ENCODE results near the gene AKAP3. TPM values are rescaled to one million over a fixed set of nuclear protein-coding genes. Genes with fewer than 3 reads are reported as not detected.

Gene AKAP3
- total and polyA plus RNA-seq, 2 experiments from 2014 or later: 1.3 to 3.2 TPM

DNA sequence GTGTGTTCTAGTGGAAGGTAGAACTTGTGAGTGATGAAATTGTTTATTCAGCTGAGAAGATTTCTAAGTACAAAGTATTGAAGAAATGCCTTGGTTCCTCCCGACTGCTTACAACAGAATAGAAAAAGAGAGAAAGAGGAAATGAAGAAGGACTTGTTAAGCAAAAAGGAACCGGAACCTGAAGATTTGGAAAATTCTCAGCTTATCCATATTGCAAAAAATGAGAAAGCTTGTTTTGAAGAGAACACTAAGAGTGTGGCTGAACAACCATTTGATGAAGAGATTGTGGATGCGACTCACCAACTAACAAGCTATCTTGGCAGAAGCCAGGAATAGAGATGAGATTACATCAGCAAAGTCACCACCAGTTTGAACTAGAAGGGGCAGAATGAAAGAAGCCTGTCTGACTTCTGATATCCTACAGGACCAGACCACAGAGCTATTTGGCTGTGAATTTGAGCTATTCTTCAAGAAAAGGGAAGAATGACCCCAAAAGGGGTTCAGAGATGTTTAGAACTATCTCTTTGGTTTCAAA is 15.2 kb upstream of the AKAP3 start:
- H2AFZ ChIP-seq: no peak overlapping the region
- Mint-ChIP-seq H3K4me3 (no peak overlapping the region), H3K27ac (no peak overlapping the region), H3K9me3 (no peaks in the 10 kb centered on the region), H3K4me1 (no peaks in the 10 kb centered on the region), H3K36me3 (ENCODE audit: low read depth) (peaks cover 52% of the 10 kb centered on the region), H3K27me3 (ENCODE audit: insufficient read depth, low read depth, poor library complexity) (no peaks in the 10 kb centered on the region)
- H3K9me2 ChIP-seq (ENCODE audit: insufficient read depth): no peaks in the 10 kb centered on the region
- no peaks in the 10 kb centered on the region for H3K4me1 ChIP-seq (ENCODE audit: insufficient read depth)
- no peak overlapping the region for H3K4me3 ChIP-seq
- H3F3A ChIP-seq (replicated peaks; ENCODE audit: low read depth): no peaks in the 10 kb centered on the region
- no peaks in the 10 kb centered on the region for H3K27me3 ChIP-seq (ENCODE audit: insufficient read depth)
- H4K20me1 ChIP-seq (replicated peaks; ENCODE audit: insufficient read depth): no peaks in the 10 kb centered on the region; the same call in 1 of the 2 replicates
- no peak for ATAC-seq
- H3K4me2 ChIP-seq: no peak overlapping the region
- TF ChIP-seq EZH2phosphoT487 (IDR thresholded peaks at IDR 0.05; ENCODE audit: unreplicated experiment): no peak
- TF ChIP-seq, protein P1, sequence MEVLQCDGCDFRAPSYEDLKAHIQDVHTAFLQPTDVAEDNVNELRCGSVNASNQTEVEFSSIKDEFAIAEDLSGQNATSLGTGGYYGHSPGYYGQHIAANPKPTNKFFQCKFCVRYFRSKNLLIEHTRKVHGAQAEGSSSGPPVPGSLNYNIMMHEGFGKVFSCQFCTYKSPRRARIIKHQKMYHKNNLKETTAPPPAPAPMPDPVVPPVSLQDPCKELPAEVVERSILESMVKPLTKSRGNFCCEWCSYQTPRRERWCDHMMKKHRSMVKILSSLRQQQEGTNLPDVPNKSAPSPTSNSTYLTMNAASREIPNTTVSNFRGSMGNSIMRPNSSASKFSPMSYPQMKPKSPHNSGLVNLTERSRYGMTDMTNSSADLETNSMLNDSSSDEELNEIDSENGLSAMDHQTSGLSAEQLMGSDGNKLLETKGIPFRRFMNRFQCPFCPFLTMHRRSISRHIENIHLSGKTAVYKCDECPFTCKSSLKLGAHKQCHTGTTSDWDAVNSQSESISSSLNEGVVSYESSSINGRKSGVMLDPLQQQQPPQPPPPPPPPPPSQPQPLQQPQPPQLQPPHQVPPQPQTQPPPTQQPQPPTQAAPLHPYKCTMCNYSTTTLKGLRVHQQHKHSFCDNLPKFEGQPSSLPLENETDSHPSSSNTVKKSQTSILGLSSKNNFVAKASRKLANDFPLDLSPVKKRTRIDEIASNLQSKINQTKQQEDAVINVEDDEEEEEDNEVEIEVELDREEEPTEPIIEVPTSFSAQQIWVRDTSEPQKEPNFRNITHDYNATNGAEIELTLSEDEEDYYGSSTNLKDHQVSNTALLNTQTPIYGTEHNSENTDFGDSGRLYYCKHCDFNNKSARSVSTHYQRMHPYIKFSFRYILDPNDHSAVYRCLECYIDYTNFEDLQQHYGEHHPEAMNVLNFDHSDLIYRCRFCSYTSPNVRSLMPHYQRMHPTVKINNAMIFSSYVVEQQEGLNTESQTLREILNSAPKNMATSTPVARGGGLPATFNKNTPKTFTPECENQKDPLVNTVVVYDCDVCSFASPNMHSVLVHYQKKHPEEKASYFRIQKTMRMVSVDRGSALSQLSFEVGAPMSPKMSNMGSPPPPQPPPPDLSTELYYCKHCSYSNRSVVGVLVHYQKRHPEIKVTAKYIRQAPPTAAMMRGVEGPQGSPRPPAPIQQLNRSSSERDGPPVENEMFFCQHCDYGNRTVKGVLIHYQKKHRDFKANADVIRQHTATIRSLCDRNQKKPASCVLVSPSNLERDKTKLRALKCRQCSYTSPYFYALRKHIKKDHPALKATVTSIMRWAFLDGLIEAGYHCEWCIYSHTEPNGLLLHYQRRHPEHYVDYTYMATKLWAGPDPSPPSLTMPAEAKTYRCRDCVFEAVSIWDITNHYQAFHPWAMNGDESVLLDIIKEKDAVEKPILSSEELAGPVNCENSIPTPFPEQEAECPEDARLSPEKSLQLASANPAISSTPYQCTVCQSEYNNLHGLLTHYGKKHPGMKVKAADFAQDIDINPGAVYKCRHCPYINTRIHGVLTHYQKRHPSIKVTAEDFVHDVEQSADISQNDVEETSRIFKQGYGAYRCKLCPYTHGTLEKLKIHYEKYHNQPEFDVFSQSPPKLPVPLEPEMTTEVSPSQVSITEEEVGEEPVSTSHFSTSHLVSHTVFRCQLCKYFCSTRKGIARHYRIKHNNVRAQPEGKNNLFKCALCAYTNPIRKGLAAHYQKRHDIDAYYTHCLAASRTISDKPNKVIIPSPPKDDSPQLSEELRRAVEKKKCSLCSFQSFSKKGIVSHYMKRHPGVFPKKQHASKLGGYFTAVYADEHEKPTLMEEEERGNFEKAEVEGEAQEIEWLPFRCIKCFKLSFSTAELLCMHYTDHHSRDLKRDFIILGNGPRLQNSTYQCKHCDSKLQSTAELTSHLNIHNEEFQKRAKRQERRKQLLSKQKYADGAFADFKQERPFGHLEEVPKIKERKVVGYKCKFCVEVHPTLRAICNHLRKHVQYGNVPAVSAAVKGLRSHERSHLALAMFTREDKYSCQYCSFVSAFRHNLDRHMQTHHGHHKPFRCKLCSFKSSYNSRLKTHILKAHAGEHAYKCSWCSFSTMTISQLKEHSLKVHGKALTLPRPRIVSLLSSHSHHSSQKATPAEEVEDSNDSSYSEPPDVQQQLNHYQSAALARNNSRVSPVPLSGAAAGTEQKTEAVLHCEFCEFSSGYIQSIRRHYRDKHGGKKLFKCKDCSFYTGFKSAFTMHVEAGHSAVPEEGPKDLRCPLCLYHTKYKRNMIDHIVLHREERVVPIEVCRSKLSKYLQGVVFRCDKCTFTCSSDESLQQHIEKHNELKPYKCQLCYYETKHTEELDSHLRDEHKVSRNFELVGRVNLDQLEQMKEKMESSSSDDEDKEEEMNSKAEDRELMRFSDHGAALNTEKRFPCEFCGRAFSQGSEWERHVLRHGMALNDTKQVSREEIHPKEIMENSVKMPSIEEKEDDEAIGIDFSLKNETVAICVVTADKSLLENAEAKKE (CRISPR knock-in tag; IDR thresholded peaks at IDR 0.05): no peak
- TF ChIP-seq ZNF114 (CRISPR knock-in tag; IDR thresholded peaks at IDR 0.05): no peak
- peaks cover 55% of the 10 kb centered on the region; the same call in 1 of the 2 replicates for H3K36me3 ChIP-seq (ENCODE audit: insufficient read depth)
- H3K27ac ChIP-seq (ENCODE audit: low read depth): no peak overlapping the region
- DNase-seq (ENCODE audit: low spot score): no peak
- no peaks in the 10 kb centered on the region for H3K79me2 ChIP-seq (replicated peaks; ENCODE audit: insufficient read depth)

DNA sequence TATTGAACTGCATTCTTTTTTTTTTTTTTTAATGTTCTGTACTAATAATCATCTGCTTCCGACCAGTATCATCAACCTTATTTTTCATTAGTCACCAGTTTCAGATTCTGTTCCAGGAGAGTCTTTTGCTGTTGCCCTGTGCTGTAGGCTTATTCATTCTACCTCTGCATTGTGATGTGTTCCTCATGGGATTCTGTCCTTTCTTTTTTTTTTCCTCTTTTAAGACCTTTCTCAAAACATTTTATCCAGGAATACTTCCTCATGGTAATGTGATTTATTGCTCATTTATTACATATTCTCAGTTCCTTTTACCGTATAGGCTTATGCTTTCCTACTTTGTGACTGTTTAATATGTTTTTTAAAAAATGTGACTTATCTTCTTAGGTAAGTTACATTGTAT is 4.8 kb upstream of the AKAP3 start:
- no peak overlapping the region for H2AFZ ChIP-seq
- H3K27me3 Mint-ChIP-seq (ENCODE audit: insufficient read depth, low read depth, poor library complexity): peaks cover 3% of the 10 kb centered on the region
- H3K4me1 Mint-ChIP-seq: peaks cover 3% of the 10 kb centered on the region; the same call in 2 of the 3 replicates
- H3K9me3 Mint-ChIP-seq: no peaks in the 10 kb centered on the region
- H3K36me3 ChIP-seq (ENCODE audit: insufficient read depth): peaks cover 14% of the 10 kb centered on the region; the same call in 1 of the 2 replicates
- peaks cover 56% of the 10 kb centered on the region for H3K79me2 ChIP-seq (replicated peaks; ENCODE audit: insufficient read depth)
- H3F3A ChIP-seq (replicated peaks; ENCODE audit: low read depth): no peaks in the 10 kb centered on the region
- H3K36me3 Mint-ChIP-seq (ENCODE audit: low read depth): peaks cover 16% of the 10 kb centered on the region
- H3K4me2 ChIP-seq: no peak overlapping the region
- H3K9me2 ChIP-seq (ENCODE audit: insufficient read depth): no peaks in the 10 kb centered on the region
- no peak overlapping the region; the same call in 1 of the 2 replicates for H3K27ac Mint-ChIP-seq
- DNase-seq (ENCODE audit: low spot score) (no peak), ATAC-seq (no peak)
- H3K4me1 ChIP-seq (ENCODE audit: insufficient read depth): peaks cover 10% of the 10 kb centered on the region; the same call in 1 of the 2 replicates
- no peaks in the 10 kb centered on the region; the same call in none of the 2 replicates for H4K20me1 ChIP-seq (replicated peaks; ENCODE audit: insufficient read depth)
- H3K27ac ChIP-seq (ENCODE audit: low read depth): no peak overlapping the region
- H3K4me3 Mint-ChIP-seq: no peak overlapping the region
- H3K27me3 ChIP-seq (ENCODE audit: insufficient read depth): no peaks in the 10 kb centered on the region
- H3K4me3 ChIP-seq: no peak overlapping the region
- no peak for TF ChIP-seq ZNF331 (CRISPR knock-in tag; IDR thresholded peaks at IDR 0.05; ENCODE audit: low read depth)
- TF ChIP-seq, protein P2, sequence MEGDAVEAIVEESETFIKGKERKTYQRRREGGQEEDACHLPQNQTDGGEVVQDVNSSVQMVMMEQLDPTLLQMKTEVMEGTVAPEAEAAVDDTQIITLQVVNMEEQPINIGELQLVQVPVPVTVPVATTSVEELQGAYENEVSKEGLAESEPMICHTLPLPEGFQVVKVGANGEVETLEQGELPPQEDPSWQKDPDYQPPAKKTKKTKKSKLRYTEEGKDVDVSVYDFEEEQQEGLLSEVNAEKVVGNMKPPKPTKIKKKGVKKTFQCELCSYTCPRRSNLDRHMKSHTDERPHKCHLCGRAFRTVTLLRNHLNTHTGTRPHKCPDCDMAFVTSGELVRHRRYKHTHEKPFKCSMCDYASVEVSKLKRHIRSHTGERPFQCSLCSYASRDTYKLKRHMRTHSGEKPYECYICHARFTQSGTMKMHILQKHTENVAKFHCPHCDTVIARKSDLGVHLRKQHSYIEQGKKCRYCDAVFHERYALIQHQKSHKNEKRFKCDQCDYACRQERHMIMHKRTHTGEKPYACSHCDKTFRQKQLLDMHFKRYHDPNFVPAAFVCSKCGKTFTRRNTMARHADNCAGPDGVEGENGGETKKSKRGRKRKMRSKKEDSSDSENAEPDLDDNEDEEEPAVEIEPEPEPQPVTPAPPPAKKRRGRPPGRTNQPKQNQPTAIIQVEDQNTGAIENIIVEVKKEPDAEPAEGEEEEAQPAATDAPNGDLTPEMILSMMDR (conservative IDR thresholded peaks at IDR 0.05; ENCODE audit: low read depth in 2 of 2): no peak
